ENCODE results near the gene ABCC11.

- TF ChIP-seq CTCF (conservative IDR thresholded peaks at IDR 0.05 in 1 of 2, IDR thresholded peaks at IDR 0.05 in 1 of 2; ENCODE audit: extremely low read depth in 1 of 2, insufficient read depth in 1 of 2, low read depth in 1 of 2, low read length in 2 of 2) (no peak), EZH2 (IDR thresholded peaks at IDR 0.05; ENCODE audit: borderline replicate concordance, low read length) (no peak)
Measured at GRCh38 chr16:48146131-48146530, 101.2 kb downstream of the ABCC11 start.
